ENCODE measurements around the gene SMR3A. TPM values are rescaled to one million over a fixed set of nuclear protein-coding genes. Genes with fewer than 3 reads are reported as not detected.

Gene SMR3A
- total RNA-seq, 1 experiment from 2014 or later = not detected

GRCh38 chr4:70326052-70326451, 34.5 kb upstream of the SMR3A start:
- ChIA-PET POLR2A (ENCODE audit: low non-redundant PET) (no interaction called here), CTCF (interaction anchor here (0.6 kb wide), 1 partner anchor 680 kb away, joined by 6 read pairs; no protein-coding TSS in a partner anchor)
- no peak overlapping the region for H3K4me3 ChIP-seq (ENCODE audit: low read depth, low read length, poor library complexity, severe bottlenecking)
- no TSS peak for BruUV-seq (replicated peaks)
- no peaks in the 10 kb centered on the region for H3K9me3 ChIP-seq (ENCODE audit: low read depth, low read length, poor library complexity, severe bottlenecking)
- H3K27me3 ChIP-seq (replicated peaks; ENCODE audit: insufficient read depth, low read depth, low read length, poor library complexity) = no peaks in the 10 kb centered on the region
- H3K4me1 ChIP-seq (ENCODE audit: insufficient read depth, low read length, poor library complexity, severe bottlenecking) = no peaks in the 10 kb centered on the region
- TF ChIP-seq CTCF (conservative IDR thresholded peaks at IDR 0.05; ENCODE audit: low read depth, low read length) = no peak
- no peak for TF ChIP-seq EZH2 (IDR thresholded peaks at IDR 0.05; ENCODE audit: borderline replicate concordance, low read depth, low read length, poor library complexity, severe bottlenecking)
- DNase-seq (ENCODE audit: low spot score) = no peak
- no peaks in the 10 kb centered on the region for H3K36me3 ChIP-seq (ENCODE audit: insufficient read depth, low read length, poor library complexity, severe bottlenecking)
- intact Hi-C loops (cut with micrococcal nuclease; ENCODE audit: unreplicated experiment) = no loop called here
- H3K27ac ChIP-seq (ENCODE audit: low read depth, low read length, poor library complexity, severe bottlenecking) = no peak overlapping the region

GRCh38 chr4:70334681-70335080, 25.9 kb upstream of the SMR3A start, which contains the start of gene CABS1:
CABS1 (plus strand) TSS chr4:70334981; CDS start chr4:70335040, 59 bp downstream.
- intact Hi-C loops (cut with micrococcal nuclease; ENCODE audit: unreplicated experiment) = no loop called here
- no peaks in the 10 kb centered on the region for H3K4me1 ChIP-seq (ENCODE audit: insufficient read depth, low read length, poor library complexity, severe bottlenecking)
- H3K4me3 ChIP-seq (ENCODE audit: low read depth, low read length, poor library complexity, severe bottlenecking) = no peak within 1 kb of the TSS
- no peak within 1 kb of the TSS for H3K27ac ChIP-seq (ENCODE audit: low read depth, low read length, poor library complexity, severe bottlenecking)
- no peak for TF ChIP-seq EZH2 (IDR thresholded peaks at IDR 0.05; ENCODE audit: borderline replicate concordance, low read depth, low read length, poor library complexity, severe bottlenecking)
- TF ChIP-seq CTCF (conservative IDR thresholded peaks at IDR 0.05; ENCODE audit: low read depth, low read length) = no peak
- H3K9me3 ChIP-seq (ENCODE audit: low read depth, low read length, poor library complexity, severe bottlenecking) = no peaks in the 10 kb centered on the region
- BruUV-seq (replicated peaks) = no TSS peak
- no peaks in the 10 kb centered on the region for H3K27me3 ChIP-seq (replicated peaks; ENCODE audit: insufficient read depth, low read depth, low read length, poor library complexity)
- ChIA-PET CTCF (no interaction called here), POLR2A (ENCODE audit: low non-redundant PET) (no interaction called here)
- no peaks in the 10 kb centered on the region for H3K36me3 ChIP-seq (ENCODE audit: insufficient read depth, low read length, poor library complexity, severe bottlenecking)
- DNase-seq (ENCODE audit: low spot score) = no peak

- Histone ChIP-seq H3K4me1 (ENCODE audit: insufficient read depth, low read length, poor library complexity, severe bottlenecking) (no peaks in the 10 kb centered on the region), H3K9me3 (ENCODE audit: low read depth, low read length, poor library complexity, severe bottlenecking) (no peaks in the 10 kb centered on the region), H3K27me3 (replicated peaks; ENCODE audit: insufficient read depth, low read depth, low read length, poor library complexity) (no peaks in the 10 kb centered on the region), H3K27ac (ENCODE audit: low read depth, low read length, poor library complexity, severe bottlenecking) (no peak overlapping the region), H3K4me3 (ENCODE audit: low read depth, low read length, poor library complexity, severe bottlenecking) (no peak overlapping the region), H3K36me3 (ENCODE audit: insufficient read depth, low read length, poor library complexity, severe bottlenecking) (no peaks in the 10 kb centered on the region)
- POLR2A ChIA-PET (ENCODE audit: low non-redundant PET) = no interaction called here
- CTCF ChIA-PET = no interaction called here
- intact Hi-C loops (cut with micrococcal nuclease; ENCODE audit: unreplicated experiment) = no loop called here
- DNase-seq (ENCODE audit: low spot score) = no peak
- no TSS peak for BruUV-seq (replicated peaks)
- TF ChIP-seq EZH2 (IDR thresholded peaks at IDR 0.05; ENCODE audit: borderline replicate concordance, low read depth, low read length, poor library complexity, severe bottlenecking) (no peak), CTCF (conservative IDR thresholded peaks at IDR 0.05; ENCODE audit: low read depth, low read length) (no peak)
Observed at GRCh38 chr4:70336043-70336442, 24.5 kb upstream of the SMR3A start.
